ENCODE data around the gene TTC7B.

TTC7B gene

GRCh38 chr14:90489306-90489705 is 326.9 kb downstream of the TTC7B start:
- H3K9me2 ChIP-seq (replicated peaks; ENCODE audit: insufficient read depth, low read length) = no peaks in the 10 kb centered on the region
- no peaks in the 10 kb centered on the region for H3K9me3 ChIP-seq (ENCODE audit: insufficient read depth, low read length)
- no peak overlapping the region for H3K4me2 ChIP-seq (ENCODE audit: low read depth, low read length, poor library complexity, severe bottlenecking)
- H3K27me3 ChIP-seq (ENCODE audit: low read length) = no peaks in the 10 kb centered on the region; the same call in 1 of the 2 replicates
- H2AFZ ChIP-seq (ENCODE audit: low read depth, low read length, severe bottlenecking) = no peak overlapping the region
- no peak for TF ChIP-seq EZH2phosphoT487 (conservative IDR thresholded peaks at IDR 0.05; ENCODE audit: low read length)
- no peak overlapping the region for H3K9ac ChIP-seq (ENCODE audit: low read length)
- H3K79me2 ChIP-seq (ENCODE audit: insufficient read depth, low read length) = no peaks in the 10 kb centered on the region
- no peak overlapping the region for H3K27ac ChIP-seq (ENCODE audit: low read depth, low read length)
- H3K36me3 ChIP-seq (ENCODE audit: low read length) = no peaks in the 10 kb centered on the region
- no peaks in the 10 kb centered on the region for H4K20me1 ChIP-seq (ENCODE audit: low read depth, low read length)
- no peaks in the 10 kb centered on the region for H3F3A ChIP-seq (ENCODE audit: insufficient read depth)
- no peak overlapping the region for H3K4me3 ChIP-seq (ENCODE audit: insufficient read depth, low read length, poor library complexity, severe bottlenecking)

GRCh38 chr14:90488256-90488655 is 328.0 kb downstream of the TTC7B start:
- H3K27ac ChIP-seq (ENCODE audit: low read depth, low read length) = no peak overlapping the region
- H2AFZ ChIP-seq (ENCODE audit: low read depth, low read length, severe bottlenecking) = no peak overlapping the region
- no peaks in the 10 kb centered on the region for H4K20me1 ChIP-seq (ENCODE audit: low read depth, low read length)
- no peaks in the 10 kb centered on the region for H3K9me3 ChIP-seq (ENCODE audit: insufficient read depth, low read length)
- H3K9ac ChIP-seq (ENCODE audit: low read length) = no peak overlapping the region
- H3K36me3 ChIP-seq (ENCODE audit: low read length) = no peaks in the 10 kb centered on the region
- no peak overlapping the region for H3K4me2 ChIP-seq (ENCODE audit: low read depth, low read length, poor library complexity, severe bottlenecking)
- H3F3A ChIP-seq (ENCODE audit: insufficient read depth) = no peaks in the 10 kb centered on the region
- no peak for TF ChIP-seq EZH2phosphoT487 (conservative IDR thresholded peaks at IDR 0.05; ENCODE audit: low read length)
- TF ChIP-seq, protein P1, sequence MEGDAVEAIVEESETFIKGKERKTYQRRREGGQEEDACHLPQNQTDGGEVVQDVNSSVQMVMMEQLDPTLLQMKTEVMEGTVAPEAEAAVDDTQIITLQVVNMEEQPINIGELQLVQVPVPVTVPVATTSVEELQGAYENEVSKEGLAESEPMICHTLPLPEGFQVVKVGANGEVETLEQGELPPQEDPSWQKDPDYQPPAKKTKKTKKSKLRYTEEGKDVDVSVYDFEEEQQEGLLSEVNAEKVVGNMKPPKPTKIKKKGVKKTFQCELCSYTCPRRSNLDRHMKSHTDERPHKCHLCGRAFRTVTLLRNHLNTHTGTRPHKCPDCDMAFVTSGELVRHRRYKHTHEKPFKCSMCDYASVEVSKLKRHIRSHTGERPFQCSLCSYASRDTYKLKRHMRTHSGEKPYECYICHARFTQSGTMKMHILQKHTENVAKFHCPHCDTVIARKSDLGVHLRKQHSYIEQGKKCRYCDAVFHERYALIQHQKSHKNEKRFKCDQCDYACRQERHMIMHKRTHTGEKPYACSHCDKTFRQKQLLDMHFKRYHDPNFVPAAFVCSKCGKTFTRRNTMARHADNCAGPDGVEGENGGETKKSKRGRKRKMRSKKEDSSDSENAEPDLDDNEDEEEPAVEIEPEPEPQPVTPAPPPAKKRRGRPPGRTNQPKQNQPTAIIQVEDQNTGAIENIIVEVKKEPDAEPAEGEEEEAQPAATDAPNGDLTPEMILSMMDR (IDR thresholded peaks at IDR 0.05; ENCODE audit: insufficient read depth, low read length, poor library complexity, severe bottlenecking) = no peak
- H3K27me3 ChIP-seq (ENCODE audit: low read length) = no peaks in the 10 kb centered on the region; the same call in 1 of the 2 replicates
- no peak overlapping the region for H3K4me3 ChIP-seq (ENCODE audit: insufficient read depth, low read length, poor library complexity, severe bottlenecking)
- no peaks in the 10 kb centered on the region for H3K9me2 ChIP-seq (replicated peaks; ENCODE audit: insufficient read depth, low read length)
- no peaks in the 10 kb centered on the region for H3K79me2 ChIP-seq (ENCODE audit: insufficient read depth, low read length)

GRCh38 chr14:90487462-90487861 is 328.8 kb downstream of the TTC7B start:
- Histone ChIP-seq H3K9ac (ENCODE audit: low read length) (no peak overlapping the region), H3K79me2 (ENCODE audit: insufficient read depth, low read length) (no peaks in the 10 kb centered on the region), H3K4me2 (ENCODE audit: low read depth, low read length, poor library complexity, severe bottlenecking) (no peak overlapping the region), H3K4me3 (ENCODE audit: insufficient read depth, low read length, poor library complexity, severe bottlenecking) (no peak overlapping the region), H3F3A (ENCODE audit: insufficient read depth) (no peaks in the 10 kb centered on the region), H3K9me2 (replicated peaks; ENCODE audit: insufficient read depth, low read length) (no peaks in the 10 kb centered on the region), H3K27ac (ENCODE audit: low read depth, low read length) (no peak overlapping the region), H3K9me3 (ENCODE audit: insufficient read depth, low read length) (no peaks in the 10 kb centered on the region), H3K36me3 (ENCODE audit: low read length) (no peaks in the 10 kb centered on the region), H3K27me3 (ENCODE audit: low read length) (no peaks in the 10 kb centered on the region; the same call in 1 of the 2 replicates), H4K20me1 (ENCODE audit: low read depth, low read length) (no peaks in the 10 kb centered on the region), H2AFZ (ENCODE audit: low read depth, low read length, severe bottlenecking) (no peak overlapping the region)
- TF ChIP-seq EZH2phosphoT487 (conservative IDR thresholded peaks at IDR 0.05; ENCODE audit: low read length) = no peak
- TF ChIP-seq, protein P1 (IDR thresholded peaks at IDR 0.05; ENCODE audit: insufficient read depth, low read length, poor library complexity, severe bottlenecking) = no peak

- H3K4me3 ChIP-seq (ENCODE audit: insufficient read depth, low read length, poor library complexity, severe bottlenecking) = no peak overlapping the region
- H4K20me1 ChIP-seq (ENCODE audit: low read depth, low read length) = no peaks in the 10 kb centered on the region
- H3K79me2 ChIP-seq (ENCODE audit: insufficient read depth, low read length) = no peaks in the 10 kb centered on the region
- H3K4me2 ChIP-seq (ENCODE audit: low read depth, low read length, poor library complexity, severe bottlenecking) = no peak overlapping the region
- no peaks in the 10 kb centered on the region for H3K9me3 ChIP-seq (ENCODE audit: insufficient read depth, low read length)
- H3K27me3 ChIP-seq (ENCODE audit: low read length) = no peaks in the 10 kb centered on the region; the same call in 1 of the 2 replicates
- no peaks in the 10 kb centered on the region for H3F3A ChIP-seq (ENCODE audit: insufficient read depth)
- H3K36me3 ChIP-seq (ENCODE audit: low read length) = no peaks in the 10 kb centered on the region
- no peak overlapping the region for H3K9ac ChIP-seq (ENCODE audit: low read length)
- no peak overlapping the region for H3K27ac ChIP-seq (ENCODE audit: low read depth, low read length)
- H3K9me2 ChIP-seq (replicated peaks; ENCODE audit: insufficient read depth, low read length) = no peaks in the 10 kb centered on the region
- H2AFZ ChIP-seq (ENCODE audit: low read depth, low read length, severe bottlenecking) = no peak overlapping the region
- TF ChIP-seq, protein P1 (IDR thresholded peaks at IDR 0.05; ENCODE audit: insufficient read depth, low read length, poor library complexity, severe bottlenecking) = no peak
- TF ChIP-seq EZH2phosphoT487 (conservative IDR thresholded peaks at IDR 0.05; ENCODE audit: low read length) = no peak
Measured at GRCh38 chr14:90487031-90487430, 329.2 kb downstream of the TTC7B start.

All from SU-DHL-6 (cell line).